MCF 10A (cell line): ENCODE data around the gene C11orf24. TPM values are rescaled to one million over a fixed set of nuclear protein-coding genes. Genes with fewer than 3 reads are reported as not detected.

ENCODE experiments used
- BruUV-seq: library from RNA; stranded (reverse); fragments of 400-500 nt; replicated peaks from 2 replicates; lab custom pipeline; 2021; lab: Mats Ljungman, UMichigan
- CTCF ChIA-PET: fragments of 300-600 bp; sonication (Branson Sonifier 250); formaldehyde crosslinking; extraction: SDS; loops from one replicate; lab custom pipeline; 2021; ENCODE audit warnings: antibody characterized with exemption, inconsistent platforms; lab: Yijun Ruan, JAX
- POLR2A ChIA-PET: fragments of 300-600, 350-650 bp; sonication (Branson Sonifier 250); formaldehyde crosslinking; extraction: SDS; loops from one replicate; lab custom pipeline; 2020; ENCODE audit warnings: antibody characterized with exemption, inconsistent platforms; lab: Yijun Ruan, JAX
- DNase-seq: peaks from one replicate; pipeline ENCODE4 v3.0.0-alpha.2; 2018; ENCODE audit not compliant: unreplicated experiment
- H3K27ac Mint-ChIP-seq: one replicate; pipeline ENCODE4 v1.8.0; 2022; ENCODE audit warnings: mild to moderate bottlenecking, low read depth, mixed read lengths; ENCODE audit not compliant: unreplicated experiment
- H3K27me3 Mint-ChIP-seq: one replicate; pipeline ENCODE4 v1.8.0; 2022; ENCODE audit warnings: mixed read lengths; ENCODE audit not compliant: insufficient read depth, unreplicated experiment
- H3K36me3 Mint-ChIP-seq: one replicate; pipeline ENCODE4 v1.8.0; 2022; ENCODE audit warnings: mild to moderate bottlenecking, moderate library complexity, mixed read lengths; ENCODE audit not compliant: insufficient read depth, unreplicated experiment
- H3K4me1 Mint-ChIP-seq: one replicate; pipeline ENCODE4 v1.8.0; 2022; ENCODE audit warnings: mixed read lengths; ENCODE audit not compliant: insufficient read depth, unreplicated experiment
- H3K4me3 Mint-ChIP-seq: one replicate; pipeline ENCODE4 v1.8.0; 2022; ENCODE audit warnings: mild to moderate bottlenecking, moderate library complexity, mixed read lengths; ENCODE audit not compliant: unreplicated experiment
- H3K9me3 Mint-ChIP-seq: one replicate; pipeline ENCODE4 v1.8.0; 2022; ENCODE audit warnings: mixed read lengths; ENCODE audit not compliant: unreplicated experiment
- intact Hi-C: fragments of 100-400 bp; cut with micrococcal nuclease; formaldehyde crosslinking; loops from 2 replicates; pipeline ENCODE4 v1.14.1; 2022
- total RNA-seq: library from RNA; stranded (reverse); gene quantifications from 2 replicates; pipeline ENCODE4 v1.2.3, GENCODE V29; 2022
- TF ChIP-seq, protein P1 (sequence below): fragments of 200-600 bp; IDR thresholded peaks from one replicate; pipeline ENCODE4 v1.8.0; 2022; ENCODE audit warnings: antibody characterized with exemption, mild to moderate bottlenecking; ENCODE audit not compliant: unreplicated experiment

C11orf24 gene
- total RNA-seq, 1 experiment from 2014 or later: 69.2 TPM

DNA sequence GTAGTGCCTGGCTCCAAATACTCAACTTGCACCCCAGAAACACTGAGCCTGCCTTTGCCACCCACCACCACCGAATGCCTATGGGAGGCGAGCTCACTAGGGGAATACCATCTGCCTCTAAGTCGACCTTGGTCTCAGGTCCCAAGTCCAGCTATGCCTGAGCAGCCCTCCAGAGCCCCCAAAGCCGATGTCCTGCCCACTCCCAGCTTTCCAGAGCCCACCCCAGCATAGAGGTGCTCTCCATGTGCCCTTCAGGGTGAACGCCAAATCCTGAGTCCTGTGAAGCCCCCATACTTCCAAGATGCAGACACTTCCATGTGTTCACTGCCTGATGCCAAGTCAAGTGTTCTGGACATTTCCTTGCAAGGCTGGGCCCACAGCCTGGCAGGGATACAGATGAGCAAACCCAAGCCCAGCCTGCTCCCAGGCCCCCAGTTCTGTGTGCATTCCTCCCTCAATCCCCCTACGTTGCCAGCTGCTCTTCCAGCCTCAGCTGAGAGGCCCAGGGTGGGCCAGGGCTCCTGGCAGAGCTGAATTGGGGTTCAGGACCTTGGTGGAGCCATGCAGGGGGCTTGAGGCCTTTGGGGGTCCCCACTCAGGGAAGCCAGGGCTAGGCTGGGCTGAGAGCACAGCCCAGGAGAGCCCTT lies 56.1 kb downstream of the C11orf24 start:
- Mint-ChIP-seq H3K27me3 (peaks cover 26% of the 10 kb centered on the region), H3K9me3 (no peaks in the 10 kb centered on the region), H3K4me1 (peaks cover 22% of the 10 kb centered on the region), H3K36me3 (no peaks in the 10 kb centered on the region), H3K27ac (peak overlapping the region; percentile 35), H3K4me3 (peak overlapping the region; percentile 91)
- ChIA-PET CTCF (interaction anchor here (0.6 to 1.0 kb wide), 2 partner anchors 42 to 197 kb away, joined by 3 to 4 read pairs; no protein-coding TSS in a partner anchor), POLR2A (interaction anchor here (0.6 to 0.8 kb wide), 3 partner anchors 9 to 661 kb away, joined by 3 read pairs; no protein-coding TSS in a partner anchor)
- no peak for DNase-seq
- TF ChIP-seq, protein P1, sequence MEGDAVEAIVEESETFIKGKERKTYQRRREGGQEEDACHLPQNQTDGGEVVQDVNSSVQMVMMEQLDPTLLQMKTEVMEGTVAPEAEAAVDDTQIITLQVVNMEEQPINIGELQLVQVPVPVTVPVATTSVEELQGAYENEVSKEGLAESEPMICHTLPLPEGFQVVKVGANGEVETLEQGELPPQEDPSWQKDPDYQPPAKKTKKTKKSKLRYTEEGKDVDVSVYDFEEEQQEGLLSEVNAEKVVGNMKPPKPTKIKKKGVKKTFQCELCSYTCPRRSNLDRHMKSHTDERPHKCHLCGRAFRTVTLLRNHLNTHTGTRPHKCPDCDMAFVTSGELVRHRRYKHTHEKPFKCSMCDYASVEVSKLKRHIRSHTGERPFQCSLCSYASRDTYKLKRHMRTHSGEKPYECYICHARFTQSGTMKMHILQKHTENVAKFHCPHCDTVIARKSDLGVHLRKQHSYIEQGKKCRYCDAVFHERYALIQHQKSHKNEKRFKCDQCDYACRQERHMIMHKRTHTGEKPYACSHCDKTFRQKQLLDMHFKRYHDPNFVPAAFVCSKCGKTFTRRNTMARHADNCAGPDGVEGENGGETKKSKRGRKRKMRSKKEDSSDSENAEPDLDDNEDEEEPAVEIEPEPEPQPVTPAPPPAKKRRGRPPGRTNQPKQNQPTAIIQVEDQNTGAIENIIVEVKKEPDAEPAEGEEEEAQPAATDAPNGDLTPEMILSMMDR: no peak
- no TSS peak for BruUV-seq
- intact Hi-C loops: no loop called here

DNA sequence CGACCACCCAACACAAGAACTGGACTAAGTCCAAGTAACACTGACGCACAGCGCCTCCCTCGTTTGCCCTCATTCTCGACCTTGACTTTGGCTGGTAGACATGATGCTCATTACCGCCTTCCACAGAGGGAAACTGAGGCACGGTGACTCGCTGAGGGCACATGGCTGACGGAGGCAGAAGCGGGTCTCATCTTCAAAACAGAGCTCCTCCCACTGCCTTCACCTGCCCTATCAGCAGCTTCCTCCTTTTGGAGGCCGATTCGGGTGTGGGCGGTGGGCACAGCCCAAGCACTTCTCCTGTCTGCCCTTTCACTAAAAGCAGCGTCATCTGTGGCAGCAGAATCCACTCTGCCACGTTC lies 56.7 kb downstream of the C11orf24 start:
- peak overlapping the region; percentile 35 for H3K27ac Mint-ChIP-seq
- H3K4me3 Mint-ChIP-seq: peak overlapping the region; percentile 91
- ChIA-PET POLR2A (interaction anchor here (0.7 kb wide), 2 partner anchors 16 to 205 kb away, joined by 3 read pairs; partner anchors contain the start of gene ALDH3B1), CTCF (interaction anchor here (1.0 kb wide), 1 partner anchor 42 kb away, joined by 4 read pairs; no protein-coding TSS in a partner anchor)
- H3K4me1 Mint-ChIP-seq: peaks cover 28% of the 10 kb centered on the region
- TF ChIP-seq, protein P1: no peak
- intact Hi-C loops: no loop called here
- BruUV-seq: no TSS peak
- H3K36me3 Mint-ChIP-seq: no peaks in the 10 kb centered on the region
- no peak for DNase-seq
- H3K27me3 Mint-ChIP-seq: peaks cover 22% of the 10 kb centered on the region
- H3K9me3 Mint-ChIP-seq: no peaks in the 10 kb centered on the region

DNA sequence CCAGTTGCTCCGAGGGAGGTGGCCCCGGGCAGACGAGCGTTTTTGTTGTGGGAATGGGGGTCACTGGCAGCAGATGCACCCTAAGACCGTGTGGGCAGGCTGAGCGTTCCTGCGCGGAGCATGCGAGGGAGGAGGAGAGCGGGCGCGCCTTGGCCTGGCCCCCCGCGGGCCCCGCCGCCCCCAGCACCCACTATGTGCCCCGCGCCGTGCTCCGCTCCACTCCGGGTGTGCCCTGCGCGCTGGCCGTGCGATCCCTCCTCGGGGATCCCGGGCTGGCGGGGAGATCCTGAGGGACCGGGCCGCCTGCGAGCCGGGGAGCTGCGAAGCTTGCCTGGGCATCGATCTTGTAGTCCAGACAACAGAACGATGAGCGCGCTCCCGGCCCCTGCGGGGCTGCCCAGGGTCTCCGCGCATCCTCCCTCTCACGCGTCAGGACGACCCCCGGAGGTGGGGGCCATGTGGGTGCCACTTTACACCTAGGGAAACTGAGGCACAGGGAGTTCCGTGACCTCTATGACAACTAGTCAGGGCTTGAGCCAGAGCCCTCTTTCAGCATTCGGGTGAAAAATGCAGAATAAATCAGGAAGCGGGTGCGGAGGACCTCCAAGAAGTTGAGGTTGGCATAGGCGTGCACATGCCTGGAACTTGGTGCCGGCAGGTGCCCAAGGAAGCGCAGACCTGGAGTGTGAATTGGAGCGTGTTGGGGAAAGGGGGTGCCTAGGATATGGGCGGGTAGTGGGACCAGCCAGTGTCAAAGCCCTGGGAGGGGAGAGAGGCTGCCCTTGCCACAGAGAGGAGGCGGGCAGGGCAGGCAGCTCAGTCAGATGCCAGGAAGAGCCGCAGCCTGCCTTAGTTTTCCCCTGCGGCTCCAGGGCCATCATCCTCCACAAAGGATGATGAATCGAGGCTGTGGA lies 57.3 kb downstream of the C11orf24 start:
- Mint-ChIP-seq H3K4me3 (peak overlapping the region; percentile 91), H3K4me1 (peaks cover 30% of the 10 kb centered on the region), H3K27ac (peak overlapping the region; percentile 84), H3K9me3 (no peaks in the 10 kb centered on the region), H3K36me3 (no peaks in the 10 kb centered on the region), H3K27me3 (peaks cover 16% of the 10 kb centered on the region)
- POLR2A ChIA-PET: interaction anchor here (0.6 to 1.3 kb wide), 6 partner anchors 9 to 205 kb away, joined by 3 to 5 read pairs (median 4); partner anchors contain the start of genes ALDH3B1 and C11orf24
- DNase-seq: no peak
- CTCF ChIA-PET: no interaction called here
- intact Hi-C loops: no loop called here
- TSS peak; percentile 80 for BruUV-seq
- TF ChIP-seq, protein P1: no peak
